Activated CD4-positive, alpha-beta T cell treated with anti-CD3 and anti-CD28 coated beads for 1 hour (primary cell): ENCODE measurements around the gene CAP1.
"Not testable (repeated sequence)": the region's sequence is repeated elsewhere in the genome, so short reads cannot be mapped to it uniquely, and the experiment has no call there.

Experiments
- DNase-seq: peaks from one replicate; pipeline ENCODE4 v3.0.0-alpha.2; 2020

The CAP1 gene

GRCh38 chr1:40040511-40041465 is at the start of gene CAP1:
TSS of gene CAP1 (plus strand) at chr1:40040729. CDS start at chr1:40059347, 18,618 bp downstream.
- peak; percentile 99 for DNase-seq

GRCh38 chr1:39992234-39992633 is 48.3 kb upstream of the CAP1 start:
- no peak for DNase-seq

GRCh38 chr1:39992888-39993287 is 47.6 kb upstream of the CAP1 start:
- DNase-seq = no peak

- peak; percentile 8 for DNase-seq
These were observed 44.5 kb upstream of the CAP1 start for GRCh38 chr1:39995973-39996393.

- DNase-seq = no peak
These were observed 44.0 kb upstream of the CAP1 start for GRCh38 chr1:39996396-39997004.

GRCh38 chr1:40001456-40001855 is 39.1 kb upstream of the CAP1 start:
- no peak for DNase-seq

GRCh38 chr1:40003156-40004093 is 37.1 kb upstream of the CAP1 start:
- no peak for DNase-seq

GRCh38 chr1:40004857-40005256 is 35.7 kb upstream of the CAP1 start:
- DNase-seq = no peak

- not testable (repeated sequence) for DNase-seq
These were observed 33.0 kb upstream of the CAP1 start for GRCh38 chr1:40007481-40008034.

GRCh38 chr1:40011198-40011597 is 29.3 kb upstream of the CAP1 start:
- DNase-seq = no peak

- no peak for DNase-seq
These were observed 26.2 kb upstream of the CAP1 start for GRCh38 chr1:40014253-40014706.

GRCh38 chr1:40014812-40015594 is 25.5 kb upstream of the CAP1 start:
- DNase-seq = no peak

- no peak for DNase-seq
These were observed 22.5 kb upstream of the CAP1 start for GRCh38 chr1:40017951-40018575.

GRCh38 chr1:40020447-40021085 is 20.0 kb upstream of the CAP1 start:
- DNase-seq = no peak

- DNase-seq = no peak
These were observed 17.1 kb upstream of the CAP1 start for GRCh38 chr1:40023379-40023944.

GRCh38 chr1:40024671-40025070 is 15.9 kb upstream of the CAP1 start:
- DNase-seq = no peak

GRCh38 chr1:40027647-40028046 is 12.9 kb upstream of the CAP1 start:
- DNase-seq = no peak

- DNase-seq = no peak
These were observed 10.9 kb upstream of the CAP1 start for GRCh38 chr1:40029608-40030007.

- DNase-seq = no peak
These were observed 9.9 kb upstream of the CAP1 start for GRCh38 chr1:40030528-40031135.
